Ovary (tissue), 9 donors: ENCODE data around the gene MAML2. TPM values are rescaled to one million over a fixed set of nuclear protein-coding genes. Genes with fewer than 3 reads are reported as not detected.

Source experiments
- DNase-seq, 5 donors: peaks; one replicate each; pipeline ENCODE4 v3.0.0-alpha.2; 2019 to 2020
- H3K27ac ChIP-seq, 2 donors: fragments of 200-600 bp; one replicate each; pipeline versions ENCODE4 v1.5.1 to v1.8.0; 2019 to 2022
- H3K27me3 ChIP-seq: fragments of 200-600 bp; one replicate; pipeline ENCODE4 v1.8.0; 2022
- H3K36me3 ChIP-seq: fragments of 200-600 bp; sonication (generic); one replicate; pipeline ENCODE4 v1.5.1; 2019
- H3K4me1 ChIP-seq: one replicate; pipeline ENCODE4 v1.8.1; 2013; ENCODE audit warnings: mild to moderate bottlenecking, moderate library complexity; ENCODE audit not compliant: insufficient read depth
- H3K4me3 ChIP-seq: fragments of 200-600 bp; sonication (generic); one replicate; pipeline ENCODE4 v1.5.1; 2017
- H3K9me3 ChIP-seq, 2 donors: fragments of 200-600 bp in 1 of 2; sonication (generic) in 1 of 2; one replicate each; pipeline versions ENCODE4 v1.5.1 to v1.8.1; 2013 to 2019; ENCODE audit warnings: mild to moderate bottlenecking in 1 of 2, moderate library complexity in 1 of 2
- EP300 ChIP-seq: sonication (generic); formaldehyde crosslinking; IDR thresholded peaks from one replicate; pipeline ENCODE4 v1.6.1; 2017; ENCODE audit warnings: antibody characterized with exemption
- POLR2A ChIP-seq: fragments of 450-650 bp; IDR thresholded peaks from one replicate; pipeline ENCODE4 v1.6.1; 2017; ENCODE audit warnings: antibody characterized with exemption, mild to moderate bottlenecking, moderate library complexity
- WGBS, 3 donors: extraction: QIAGEN DNeasy Blood & Tissue Kit in 1 of 3; methylation state at CpG; one replicate each; pipeline versions ENCODE4 v1.1.5 to v1.1.7; 2013 to 2017; 5-methylcytosine and 5-hydroxymethylcytosine counted together
- intact Hi-C, 4 donors: fragments of 100-400 bp; cut with DNase I; formaldehyde crosslinking; loops; one replicate each; pipeline versions ENCODE4 v1.11.0 to v1.15.1; 2022 to 2023
- polyA plus RNA-seq, 2 donors: library from polyadenylated mRNA; stranded (reverse); fragments of 200-250 nt in 1 of 2; fragments of 350-450 nt in 1 of 2; fragmentation: Illumina TruSeq in 1 of 2; extraction: RNeasy Lipid Tissue Mini Kit (QIAGEN cat#74804) in 1 of 2; gene quantifications; one replicate each; pipeline ENCODE4 v1.2.3, GENCODE V29; 2013 to 2014
- total RNA-seq, 7 donors: library from RNA; depleted of rRNA in 2 of 7; stranded (reverse); fragments of >200 nt in 2 of 7; fragmentation: NEBNext Ultra II Directional in 3 of 7; extraction: Animal tissue kit (Norgen Biotek cat#: 25700) in 3 of 7; gene quantifications; one replicate each; pipeline versions ENCODE4 v1.1.0 to v1.2.4, GENCODE V29; 2016 to 2023
- TF ChIP-seq, protein P1 (sequence below), 3 donors: fragments of 450-650 bp in 2 of 3; fragments of 200-600 bp in 1 of 3; IDR thresholded peaks; one replicate each; pipeline versions ENCODE4 v1.5.1 to v1.8.0; 2016 to 2022; ENCODE audit warnings: antibody characterized with exemption in 3 of 3, mild to moderate bottlenecking in 1 of 3
- donor health status: DM: no; HTN: no; CAD: no; lungs with moderate emphysema.
- donor health status: DM: no; HTN: no; CAD: no.
- donor health status: Bipolar disorder and iron deficiency.
- donor health status: DM: yes; HTN: yes; CAD: no.
- donor health status: DM: no; HTN: no; CAD: no.
- donor health status: DM: yes; HTN: yes; CAD: no.

MAML2 gene
- total and polyA plus RNA-seq, 9 donors, result 7.3 to 17.5 (median 14.6) TPM

GRCh38 chr11:95961758-95962157 is 381.2 kb downstream of the MAML2 start:
- intact Hi-C loops, result no loop called here
- 92 to 98% (median 92%) methylated on average over 1 of the region's 1 CpG for WGBS, 3 donors
- no peak for DNase-seq
- H3K27ac ChIP-seq, result no peak overlapping the region
- no peaks in the 10 kb centered on the region for H3K4me1 ChIP-seq
- no peak overlapping the region for H3K4me3 ChIP-seq
- no peaks in the 10 kb centered on the region for H3K9me3 ChIP-seq
- H3K36me3 ChIP-seq, result no peaks in the 10 kb centered on the region
- H3K27me3 ChIP-seq, result no peaks in the 10 kb centered on the region
- TF ChIP-seq POLR2A (no peak), EP300 (no peak)
- TF ChIP-seq, protein P1, sequence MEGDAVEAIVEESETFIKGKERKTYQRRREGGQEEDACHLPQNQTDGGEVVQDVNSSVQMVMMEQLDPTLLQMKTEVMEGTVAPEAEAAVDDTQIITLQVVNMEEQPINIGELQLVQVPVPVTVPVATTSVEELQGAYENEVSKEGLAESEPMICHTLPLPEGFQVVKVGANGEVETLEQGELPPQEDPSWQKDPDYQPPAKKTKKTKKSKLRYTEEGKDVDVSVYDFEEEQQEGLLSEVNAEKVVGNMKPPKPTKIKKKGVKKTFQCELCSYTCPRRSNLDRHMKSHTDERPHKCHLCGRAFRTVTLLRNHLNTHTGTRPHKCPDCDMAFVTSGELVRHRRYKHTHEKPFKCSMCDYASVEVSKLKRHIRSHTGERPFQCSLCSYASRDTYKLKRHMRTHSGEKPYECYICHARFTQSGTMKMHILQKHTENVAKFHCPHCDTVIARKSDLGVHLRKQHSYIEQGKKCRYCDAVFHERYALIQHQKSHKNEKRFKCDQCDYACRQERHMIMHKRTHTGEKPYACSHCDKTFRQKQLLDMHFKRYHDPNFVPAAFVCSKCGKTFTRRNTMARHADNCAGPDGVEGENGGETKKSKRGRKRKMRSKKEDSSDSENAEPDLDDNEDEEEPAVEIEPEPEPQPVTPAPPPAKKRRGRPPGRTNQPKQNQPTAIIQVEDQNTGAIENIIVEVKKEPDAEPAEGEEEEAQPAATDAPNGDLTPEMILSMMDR (IDR thresholded peaks at IDR 0.05), result no peak

GRCh38 chr11:95950905-95951304 is 392.1 kb downstream of the MAML2 start:
- no peaks in the 10 kb centered on the region for H3K27me3 ChIP-seq
- H3K9me3 ChIP-seq, result no peaks in the 10 kb centered on the region
- H3K27ac ChIP-seq, result no peak overlapping the region
- intact Hi-C loops, result no loop called here
- no peaks in the 10 kb centered on the region for H3K4me1 ChIP-seq
- no peaks in the 10 kb centered on the region for H3K36me3 ChIP-seq
- no peak for DNase-seq
- TF ChIP-seq POLR2A, result no peak
- TF ChIP-seq EP300, result no peak
- TF ChIP-seq, protein P1 (IDR thresholded peaks at IDR 0.05), result no peak
- H3K4me3 ChIP-seq, result no peak overlapping the region

GRCh38 chr11:95948637-95949036 is 394.4 kb downstream of the MAML2 start:
- no peak for DNase-seq
- TF ChIP-seq, protein P1 (IDR thresholded peaks at IDR 0.05), result no peak
- TF ChIP-seq POLR2A (no peak), EP300 (no peak)
- WGBS, 3 donors, result 91 to 93% (median 93%) methylated on average over 3 of the region's 3 CpGs
- Histone ChIP-seq H3K9me3 (no peaks in the 10 kb centered on the region), H3K4me1 (no peaks in the 10 kb centered on the region), H3K27me3 (no peaks in the 10 kb centered on the region), H3K4me3 (no peak overlapping the region), H3K27ac (no peak overlapping the region), H3K36me3 (no peaks in the 10 kb centered on the region)
- intact Hi-C loops, result no loop called here

GRCh38 chr11:95944623-95945022 is 398.4 kb downstream of the MAML2 start:
- 88 to 95% (median 89%) methylated on average over 4 of the region's 4 CpGs for WGBS, 3 donors
- intact Hi-C loops, result no loop called here
- TF ChIP-seq, protein P1 (IDR thresholded peaks at IDR 0.05), result no peak
- TF ChIP-seq EP300 (no peak), POLR2A (no peak)

DNA sequence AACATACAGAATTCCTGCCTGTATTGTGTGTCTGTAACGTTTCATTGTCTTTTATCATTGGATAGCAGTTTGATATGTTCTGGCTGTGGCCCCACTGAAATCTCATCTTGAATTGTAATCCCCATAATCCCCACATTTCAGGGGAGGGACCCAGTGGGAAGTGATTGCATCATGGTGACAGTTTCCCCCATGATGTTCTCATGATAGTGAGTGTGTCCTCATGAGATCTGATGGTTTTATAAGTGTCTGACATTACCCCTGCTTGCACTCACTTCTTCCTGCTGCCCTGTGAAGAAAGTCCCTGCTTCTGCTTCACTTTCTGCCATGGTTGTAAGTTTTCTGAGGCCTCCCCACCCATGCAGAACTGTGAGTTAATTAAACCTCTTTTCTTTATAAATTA is 399.4 kb downstream of the MAML2 start:
- TF ChIP-seq, protein P1 (IDR thresholded peaks at IDR 0.05), result no peak
- TF ChIP-seq EP300 (no peak), POLR2A (no peak)
- no peak overlapping the region for H3K4me3 ChIP-seq
- H3K36me3 ChIP-seq, result no peaks in the 10 kb centered on the region
- DNase-seq, result no peak
- intact Hi-C loops, result no loop called here
- 74 to 87% (median 81%) methylated on average over 1 of the region's 1 CpG for whole genome bisulfite sequencing, 3 donors
- no peaks in the 10 kb centered on the region for H3K9me3 ChIP-seq
- no peaks in the 10 kb centered on the region for H3K27me3 ChIP-seq
- H3K4me1 ChIP-seq, result no peaks in the 10 kb centered on the region
- H3K27ac ChIP-seq, result no peak overlapping the region

More at GRCh38 chr11:95944623-95945022, 398.4 kb downstream of the MAML2 start:
- H3K4me3 ChIP-seq, result no peak overlapping the region
- H3K27me3 ChIP-seq, result no peaks in the 10 kb centered on the region
- no peaks in the 10 kb centered on the region for H3K9me3 ChIP-seq
- H3K36me3 ChIP-seq, result no peaks in the 10 kb centered on the region
- no peak for DNase-seq
- no peaks in the 10 kb centered on the region for H3K4me1 ChIP-seq
- H3K27ac ChIP-seq, result no peak overlapping the region
